ENCODE data around the gene EXOC3. TPM values are rescaled to one million over a fixed set of nuclear protein-coding genes. Genes with fewer than 3 reads are reported as not detected.

The EXOC3 gene
- total and polyA plus RNA-seq, 12 donors = 29.0 to 44.7 (median 40.0) TPM

DNA sequence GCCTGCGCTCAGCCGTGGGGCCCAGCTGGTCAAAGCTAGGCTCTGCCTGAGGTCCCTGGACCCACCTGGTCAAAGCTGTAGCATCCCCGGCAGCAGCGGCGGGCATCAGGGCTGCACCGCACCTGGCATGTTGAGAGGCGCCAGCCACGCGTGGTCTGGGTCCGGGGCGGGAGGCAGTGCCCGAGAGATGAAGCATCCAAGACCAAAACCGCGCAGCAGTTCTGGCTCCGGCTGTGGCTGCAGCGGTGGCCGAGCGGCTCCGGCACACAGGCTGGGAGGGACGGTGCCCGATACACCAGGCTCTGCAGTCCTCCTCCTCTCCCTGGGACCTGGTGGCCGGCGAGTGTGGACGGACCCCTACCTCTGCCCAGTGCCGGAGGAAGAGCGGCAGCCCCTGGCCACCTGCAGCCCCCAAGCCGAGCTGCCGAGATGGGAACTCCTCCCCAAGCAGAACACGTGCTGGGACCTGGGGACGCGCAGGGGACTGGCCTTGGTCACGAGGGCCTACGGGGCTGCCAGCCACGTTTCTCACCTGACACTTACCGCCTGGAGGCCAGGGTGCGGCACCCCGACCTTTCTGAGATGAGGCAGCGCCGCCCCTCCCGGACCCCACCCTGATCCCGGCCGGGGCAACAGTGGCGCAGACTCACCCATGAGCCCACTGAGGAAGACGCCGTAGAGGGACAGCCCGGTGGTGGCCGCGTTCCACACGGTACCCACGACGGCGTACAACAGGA lies 48.3 kb downstream of the EXOC3 start:
- TF ChIP-seq, protein P1, sequence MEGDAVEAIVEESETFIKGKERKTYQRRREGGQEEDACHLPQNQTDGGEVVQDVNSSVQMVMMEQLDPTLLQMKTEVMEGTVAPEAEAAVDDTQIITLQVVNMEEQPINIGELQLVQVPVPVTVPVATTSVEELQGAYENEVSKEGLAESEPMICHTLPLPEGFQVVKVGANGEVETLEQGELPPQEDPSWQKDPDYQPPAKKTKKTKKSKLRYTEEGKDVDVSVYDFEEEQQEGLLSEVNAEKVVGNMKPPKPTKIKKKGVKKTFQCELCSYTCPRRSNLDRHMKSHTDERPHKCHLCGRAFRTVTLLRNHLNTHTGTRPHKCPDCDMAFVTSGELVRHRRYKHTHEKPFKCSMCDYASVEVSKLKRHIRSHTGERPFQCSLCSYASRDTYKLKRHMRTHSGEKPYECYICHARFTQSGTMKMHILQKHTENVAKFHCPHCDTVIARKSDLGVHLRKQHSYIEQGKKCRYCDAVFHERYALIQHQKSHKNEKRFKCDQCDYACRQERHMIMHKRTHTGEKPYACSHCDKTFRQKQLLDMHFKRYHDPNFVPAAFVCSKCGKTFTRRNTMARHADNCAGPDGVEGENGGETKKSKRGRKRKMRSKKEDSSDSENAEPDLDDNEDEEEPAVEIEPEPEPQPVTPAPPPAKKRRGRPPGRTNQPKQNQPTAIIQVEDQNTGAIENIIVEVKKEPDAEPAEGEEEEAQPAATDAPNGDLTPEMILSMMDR (IDR thresholded peaks at IDR 0.05) = no peak
- WGBS, 2 donors = 89 to 91% methylated on average over 51 to 52 of the region's 52 CpGs

GRCh38 chr5:491856-492155 lies 48.8 kb downstream of the EXOC3 start:
- TF ChIP-seq, protein P1 (IDR thresholded peaks at IDR 0.05) = no peak
- ATAC-seq (no peak), DNase-seq (no peak)
- Histone ChIP-seq H3K27me3 (peaks cover 0 to 66% (median 41%) of the 10 kb centered on the region in 7 donors), H3K4me1 (no peaks in the 10 kb centered on the region), H3K36me3 (no peaks in the 10 kb centered on the region), H3K4me3 (no peak overlapping the region), H3K27ac (no peak overlapping the region), H3K9me3 (no peaks in the 10 kb centered on the region)
- WGBS, 2 donors = 81 to 83% methylated on average over 18 to 19 of the region's 19 CpGs
- intact Hi-C loops (cut with DNase I) = no loop called here

More for the DNA sequence above, 48.3 kb downstream of the EXOC3 start:
- Histone ChIP-seq H3K27me3 (peaks cover 0 to 65% (median 41%) of the 10 kb centered on the region in 7 donors), H3K4me3 (no peak overlapping the region), H3K27ac (no peak overlapping the region), H3K4me1 (no peaks in the 10 kb centered on the region), H3K9me3 (no peaks in the 10 kb centered on the region), H3K36me3 (no peaks in the 10 kb centered on the region)
- no peak for ATAC-seq
- intact Hi-C loops (cut with DNase I) = no loop called here
- DNase-seq = no peak

DNA sequence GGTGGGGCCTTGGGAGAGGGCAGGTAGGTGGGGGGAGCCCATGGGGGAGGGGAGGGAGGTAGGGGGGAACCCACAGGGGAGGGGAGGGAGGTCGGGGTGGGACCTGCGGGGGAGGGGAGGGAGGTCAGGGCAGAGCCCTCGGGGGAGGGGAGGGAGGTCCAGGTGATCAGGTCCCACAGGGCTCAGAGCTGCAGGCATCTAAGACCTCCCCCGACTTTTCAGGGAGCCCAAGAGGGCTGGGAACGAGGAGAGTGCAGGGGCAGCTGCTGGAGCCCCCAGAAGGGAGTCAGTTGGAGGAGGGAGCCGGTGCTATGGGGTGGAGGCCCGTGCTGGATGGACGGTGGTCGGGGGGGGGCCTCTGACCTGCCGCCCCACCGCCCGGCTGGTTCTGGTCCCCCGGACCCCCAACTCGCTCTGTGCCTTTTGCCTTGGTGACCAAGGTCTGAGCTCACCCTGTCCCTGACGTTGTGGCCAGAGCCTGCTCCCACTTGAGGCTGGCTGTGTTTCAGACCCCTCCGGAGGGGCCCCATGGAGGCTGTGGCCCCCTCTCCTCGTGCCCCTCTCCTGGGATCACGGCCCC lies 49.4 kb downstream of the EXOC3 start:
- no peaks in the 10 kb centered on the region for H3K4me1 ChIP-seq
- no peaks in the 10 kb centered on the region for H3K9me3 ChIP-seq
- intact Hi-C loops (cut with DNase I) = no loop called here
- no peaks in the 10 kb centered on the region for H3K36me3 ChIP-seq
- no peak overlapping the region for H3K4me3 ChIP-seq
- DNase-seq (no peak), ATAC-seq (no peak)
- TF ChIP-seq, protein P1 (IDR thresholded peaks at IDR 0.05) = no peak
- WGBS, 2 donors = 50 to 64% methylated on average over 11 to 18 of the region's 18 CpGs
- H3K27ac ChIP-seq = no peak overlapping the region
- peaks cover 0 to 72% (median 47%) of the 10 kb centered on the region in 7 donors for H3K27me3 ChIP-seq

DNA sequence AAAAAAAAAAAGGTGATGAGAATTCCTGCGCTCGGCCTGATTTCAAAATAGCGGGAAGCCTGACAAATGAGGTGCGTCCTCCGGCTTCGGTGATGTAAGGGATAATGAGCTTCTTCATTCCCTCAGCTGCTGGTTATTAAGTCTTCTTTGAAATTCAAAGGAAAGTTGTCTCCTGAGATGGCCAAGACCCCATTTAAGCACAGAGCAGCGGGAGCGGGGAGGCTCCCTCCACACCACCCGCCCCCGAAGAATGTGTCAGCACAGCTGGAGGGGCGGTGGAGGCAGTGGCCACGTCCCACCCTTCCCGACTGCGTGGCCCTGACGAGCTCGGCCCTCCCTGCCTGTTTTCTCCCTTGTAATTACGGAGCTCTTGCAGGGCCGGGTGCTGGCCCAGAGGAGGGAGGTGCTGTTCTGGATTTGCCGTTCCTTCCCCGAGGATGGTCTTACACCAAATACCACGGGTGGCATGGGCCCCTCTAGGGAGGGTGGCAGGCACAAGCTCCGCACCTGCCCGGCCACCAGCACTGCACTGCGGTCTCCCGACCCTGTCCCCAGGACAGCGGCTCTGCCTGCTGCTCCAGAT lies 50.2 kb downstream of the EXOC3 start:
- DNase-seq (no peak), ATAC-seq (no peak)
- Histone ChIP-seq H3K27ac (no peak overlapping the region), H3K9me3 (no peaks in the 10 kb centered on the region), H3K36me3 (no peaks in the 10 kb centered on the region), H3K27me3 (peaks cover 0 to 72% (median 52%) of the 10 kb centered on the region in 7 donors), H3K4me1 (no peaks in the 10 kb centered on the region), H3K4me3 (no peak overlapping the region)
- 55 to 56% methylated on average over 26 of the region's 26 CpGs for WGBS, 2 donors
- intact Hi-C loops (cut with DNase I) = no loop called here
- TF ChIP-seq, protein P1 (IDR thresholded peaks at IDR 0.05) = no peak

Data from heart right ventricle (tissue), 16 donors.